Vagina (tissue), 2 donors: ENCODE measurements around the gene C5orf15.

Experiments used
- POLR2A ChIP-seq, 2 donors: fragments of 450-650 bp; IDR thresholded peaks; one replicate each; pipeline ENCODE4 v1.6.1; 2017; ENCODE audit warnings: antibody characterized with exemption in 2 of 2, mild to moderate bottlenecking in 2 of 2, moderate library complexity in 2 of 2
- TF ChIP-seq, protein P1 (sequence below), 3 experiments: fragments of 450-650 bp in 2 of 3; fragments of 200-600 bp in 1 of 3; sonication (generic) in 1 of 3; IDR thresholded peaks; one replicate each; pipeline ENCODE4 v1.5.1; 2017 to 2019; ENCODE audit warnings: antibody characterized with exemption in 3 of 3, mild to moderate bottlenecking in 2 of 3, moderate library complexity in 2 of 3

DNA sequence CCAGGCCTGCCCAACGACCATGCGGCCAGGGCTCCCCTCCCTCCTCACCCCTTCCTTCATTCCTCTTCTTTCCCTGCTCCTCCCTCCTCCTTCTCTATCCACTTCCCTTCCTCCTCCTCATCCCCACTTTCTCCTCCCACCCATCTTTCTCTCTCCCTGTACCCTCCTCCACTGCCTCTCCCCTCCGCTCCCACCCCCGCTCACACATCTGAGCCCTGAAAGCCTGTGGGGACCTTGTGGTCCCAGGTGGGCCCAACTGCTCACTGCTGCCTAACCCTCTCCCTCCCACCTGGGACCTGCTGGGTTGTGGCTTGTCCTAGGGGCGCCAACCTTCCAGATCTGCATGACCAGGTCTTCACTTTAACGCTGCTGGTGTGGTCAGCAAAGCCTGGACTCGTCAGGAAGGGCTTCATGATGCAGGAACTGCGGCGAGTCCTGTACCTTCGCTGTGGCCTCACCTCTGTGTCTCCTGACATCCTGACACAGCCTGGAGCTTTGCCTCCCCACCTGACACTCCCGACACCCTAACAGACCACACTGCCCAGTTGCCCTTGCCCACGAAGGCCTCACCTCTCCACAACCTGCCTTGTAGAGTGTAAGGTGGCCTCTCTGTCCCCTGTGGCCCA lies 34.6 kb downstream of the C5orf15 start:
- no peak for TF ChIP-seq POLR2A (IDR thresholded peaks at IDR 0.05)
- TF ChIP-seq, protein P1, sequence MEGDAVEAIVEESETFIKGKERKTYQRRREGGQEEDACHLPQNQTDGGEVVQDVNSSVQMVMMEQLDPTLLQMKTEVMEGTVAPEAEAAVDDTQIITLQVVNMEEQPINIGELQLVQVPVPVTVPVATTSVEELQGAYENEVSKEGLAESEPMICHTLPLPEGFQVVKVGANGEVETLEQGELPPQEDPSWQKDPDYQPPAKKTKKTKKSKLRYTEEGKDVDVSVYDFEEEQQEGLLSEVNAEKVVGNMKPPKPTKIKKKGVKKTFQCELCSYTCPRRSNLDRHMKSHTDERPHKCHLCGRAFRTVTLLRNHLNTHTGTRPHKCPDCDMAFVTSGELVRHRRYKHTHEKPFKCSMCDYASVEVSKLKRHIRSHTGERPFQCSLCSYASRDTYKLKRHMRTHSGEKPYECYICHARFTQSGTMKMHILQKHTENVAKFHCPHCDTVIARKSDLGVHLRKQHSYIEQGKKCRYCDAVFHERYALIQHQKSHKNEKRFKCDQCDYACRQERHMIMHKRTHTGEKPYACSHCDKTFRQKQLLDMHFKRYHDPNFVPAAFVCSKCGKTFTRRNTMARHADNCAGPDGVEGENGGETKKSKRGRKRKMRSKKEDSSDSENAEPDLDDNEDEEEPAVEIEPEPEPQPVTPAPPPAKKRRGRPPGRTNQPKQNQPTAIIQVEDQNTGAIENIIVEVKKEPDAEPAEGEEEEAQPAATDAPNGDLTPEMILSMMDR (IDR thresholded peaks at IDR 0.05) = no peak
